Muscle layer of colon (tissue), 2 donors: ENCODE data around the gene ZNF692.

Source experiments
- H3K27ac ChIP-seq: one replicate; pipeline ENCODE4 v1.7.0; 2013; ENCODE audit warnings: low read depth, mild to moderate bottlenecking, low read length, moderate library complexity
- H3K27me3 ChIP-seq, 2 donors: one replicate each; pipeline ENCODE4 v1.7.0; 2013; ENCODE audit warnings: low read length in 2 of 2, mild to moderate bottlenecking in 2 of 2; ENCODE audit not compliant: insufficient read depth in 2 of 2, control insufficient read depth in 1 of 2
- H3K36me3 ChIP-seq: one replicate; pipeline ENCODE4 v1.7.0; 2013; ENCODE audit warnings: mild to moderate bottlenecking, low read length; ENCODE audit not compliant: insufficient read depth
- H3K4me1 ChIP-seq: one replicate; pipeline ENCODE4 v1.7.0; 2013; ENCODE audit warnings: mild to moderate bottlenecking, low read length; ENCODE audit not compliant: insufficient read depth
- H3K4me3 ChIP-seq, 2 donors: one replicate each; pipeline ENCODE4 v1.7.0; 2013; ENCODE audit warnings: low read length in 2 of 2, low read depth in 1 of 2, mild to moderate bottlenecking in 1 of 2, moderate library complexity in 1 of 2
- H3K9ac ChIP-seq: one replicate; pipeline ENCODE4 v1.7.0; 2013; ENCODE audit warnings: low read length
- H3K9me3 ChIP-seq: one replicate; pipeline ENCODE4 v1.7.0; 2013; ENCODE audit warnings: mild to moderate bottlenecking, low read length
- donor health status: abdominal sarcoma.
- donor health status: Adenocarcinoma of cecum.

The ZNF692 gene

GRCh38 chr1:248872752-248873408 lies 14.0 kb upstream of the ZNF692 start:
- H3K36me3 ChIP-seq, result no peaks in the 10 kb centered on the region
- H3K4me3 ChIP-seq, result peak overlapping the region; percentile 66 to 69
- H3K9me3 ChIP-seq, result no peaks in the 10 kb centered on the region
- H3K27ac ChIP-seq, result peak overlapping the region; percentile 77
- no peaks in the 10 kb centered on the region for H3K4me1 ChIP-seq
- H3K27me3 ChIP-seq, result no peaks in the 10 kb centered on the region
- H3K9ac ChIP-seq, result peak overlapping the region; percentile 96

GRCh38 chr1:248871837-248872401 lies 13.0 kb upstream of the ZNF692 start:
- Histone ChIP-seq H3K9me3 (no peaks in the 10 kb centered on the region), H3K27ac (no peak overlapping the region), H3K27me3 (no peaks in the 10 kb centered on the region), H3K4me1 (no peaks in the 10 kb centered on the region), H3K4me3 (no peak overlapping the region), H3K36me3 (no peaks in the 10 kb centered on the region), H3K9ac (no peak overlapping the region)

GRCh38 chr1:248862998-248863881 lies 4.4 kb upstream of the ZNF692 start:
- Histone ChIP-seq H3K4me1 (peaks cover 12% of the 10 kb centered on the region), H3K4me3 (peak overlapping the region; percentile 17 to 48), H3K36me3 (no peaks in the 10 kb centered on the region), H3K9ac (no peak overlapping the region), H3K27ac (peak overlapping the region; percentile 61), H3K9me3 (no peaks in the 10 kb centered on the region), H3K27me3 (no peaks in the 10 kb centered on the region)

- Histone ChIP-seq H3K4me1 (peaks cover 16% of the 10 kb centered on the region), H3K4me3 (peak overlapping the region; percentile 17 to 48), H3K9ac (no peak overlapping the region), H3K27me3 (no peaks in the 10 kb centered on the region), H3K9me3 (no peaks in the 10 kb centered on the region), H3K36me3 (no peaks in the 10 kb centered on the region), H3K27ac (no peak overlapping the region)
These were observed 3.8 kb upstream of the ZNF692 start for GRCh38 chr1:248862695-248862997.

GRCh38 chr1:248861616-248862015 lies 2.7 kb upstream of the ZNF692 start:
- Histone ChIP-seq H3K27me3 (no peaks in the 10 kb centered on the region), H3K9me3 (no peaks in the 10 kb centered on the region), H3K4me1 (peaks cover 23% of the 10 kb centered on the region), H3K36me3 (no peaks in the 10 kb centered on the region), H3K27ac (no peak overlapping the region), H3K9ac (no peak overlapping the region), H3K4me3 (no peak overlapping the region)

- H3K4me1 ChIP-seq, result peaks cover 23% of the 10 kb centered on the region
These were observed 1.1 kb upstream of the ZNF692 start for GRCh38 chr1:248860007-248860406.

GRCh38 chr1:248858096-248858890 lies 592 bp downstream of the ZNF692 start:
- Histone ChIP-seq H3K27me3 (no peaks in the 10 kb centered on the region), H3K9me3 (no peaks in the 10 kb centered on the region), H3K4me1 (peaks cover 18% of the 10 kb centered on the region), H3K36me3 (peaks cover 24% of the 10 kb centered on the region), H3K4me3 (peak overlapping the region; percentile 45 to 83), H3K9ac (peak overlapping the region; percentile 62), H3K27ac (peak overlapping the region; percentile 99)

More at GRCh38 chr1:248860007-248860406, 1.1 kb upstream of the ZNF692 start:
- peak overlapping the region in 1 of 2 donors; percentile 83 for H3K4me3 ChIP-seq
- no peak overlapping the region for H3K27ac ChIP-seq
- no peak overlapping the region for H3K9ac ChIP-seq
- no peaks in the 10 kb centered on the region for H3K27me3 ChIP-seq
- H3K36me3 ChIP-seq, result peaks cover 7% of the 10 kb centered on the region
- H3K9me3 ChIP-seq, result no peaks in the 10 kb centered on the region

- peaks cover 24% of the 10 kb centered on the region for H3K36me3 ChIP-seq
- peak overlapping the region; percentile 45 to 83 for H3K4me3 ChIP-seq
- no peaks in the 10 kb centered on the region for H3K27me3 ChIP-seq
- H3K9ac ChIP-seq, result peak overlapping the region; percentile 18
- H3K27ac ChIP-seq, result no peak overlapping the region
- peaks cover 18% of the 10 kb centered on the region for H3K4me1 ChIP-seq
- H3K9me3 ChIP-seq, result no peaks in the 10 kb centered on the region
These were observed 1.2 kb downstream of the ZNF692 start for GRCh38 chr1:248857749-248858095.

- H3K4me1 ChIP-seq, result peaks cover 18% of the 10 kb centered on the region
- H3K4me3 ChIP-seq, result peak overlapping the region in 1 of 2 donors; percentile 83
- H3K27me3 ChIP-seq, result no peaks in the 10 kb centered on the region
- H3K9ac ChIP-seq, result no peak overlapping the region
- H3K9me3 ChIP-seq, result no peaks in the 10 kb centered on the region
- peaks cover 24% of the 10 kb centered on the region for H3K36me3 ChIP-seq
- H3K27ac ChIP-seq, result no peak overlapping the region
These were observed 1.7 kb downstream of the ZNF692 start for GRCh38 chr1:248857201-248857600.

- no peak overlapping the region for H3K27ac ChIP-seq
- H3K4me3 ChIP-seq, result no peak overlapping the region
- H3K4me1 ChIP-seq, result peaks cover 18% of the 10 kb centered on the region
- no peak overlapping the region for H3K9ac ChIP-seq
- H3K27me3 ChIP-seq, result no peaks in the 10 kb centered on the region
- no peaks in the 10 kb centered on the region for H3K9me3 ChIP-seq
- H3K36me3 ChIP-seq, result peaks cover 27% of the 10 kb centered on the region
These were observed 2.7 kb downstream of the ZNF692 start for GRCh38 chr1:248856176-248856575.

GRCh38 chr1:248855580-248855979 lies 3.3 kb downstream of the ZNF692 start:
- H3K4me1 ChIP-seq, result peaks cover 18% of the 10 kb centered on the region
- no peak overlapping the region for H3K9ac ChIP-seq

More at GRCh38 chr1:248855580-248855979, 3.3 kb downstream of the ZNF692 start:
- no peak overlapping the region for H3K4me3 ChIP-seq
- H3K36me3 ChIP-seq, result peaks cover 32% of the 10 kb centered on the region
- no peaks in the 10 kb centered on the region for H3K9me3 ChIP-seq
- H3K27ac ChIP-seq, result no peak overlapping the region
- H3K27me3 ChIP-seq, result no peaks in the 10 kb centered on the region
